HG03039 (cell line): ENCODE results near the gene PIK3R3.
A peak's percentile ranks its signal among the peaks of the same experiment; 100 is the strongest.

Experiments used
- ATAC-seq: cut with Tn5 transposase; IDR thresholded peaks from one replicate; pipeline ENCODE4 v1.9.1; 2021; ENCODE audit warnings: mild to moderate bottlenecking, moderate library complexity; ENCODE audit not compliant: unreplicated experiment

PIK3R3 gene

GRCh38 chr1:46158312-46159281, 26.2 kb upstream of the PIK3R3 start:
- no peak for ATAC-seq

- no peak for ATAC-seq
Measured at GRCh38 chr1:46157916-46158311, 25.5 kb upstream of the PIK3R3 start.

GRCh38 chr1:46153732-46154131, 21.3 kb upstream of the PIK3R3 start:
- ATAC-seq = no peak

- ATAC-seq = no peak
Measured at GRCh38 chr1:46153228-46153627, 20.8 kb upstream of the PIK3R3 start.

- ATAC-seq = no peak
Measured at GRCh38 chr1:46152016-46152415, 19.6 kb upstream of the PIK3R3 start.

GRCh38 chr1:46150085-46150484, 17.7 kb upstream of the PIK3R3 start:
- no peak for ATAC-seq

GRCh38 chr1:46148318-46148717, 15.9 kb upstream of the PIK3R3 start:
- no peak for ATAC-seq

GRCh38 chr1:46137916-46138315, 5.5 kb upstream of the PIK3R3 start:
- ATAC-seq = no peak

GRCh38 chr1:46136711-46137110, 4.3 kb upstream of the PIK3R3 start:
- ATAC-seq = no peak

- no peak for ATAC-seq
Measured at GRCh38 chr1:46134660-46135331, 2.4 kb upstream of the PIK3R3 start.

GRCh38 chr1:46133781-46134350, 1.4 kb upstream of the PIK3R3 start:
- ATAC-seq = no peak

GRCh38 chr1:46133181-46133658, 791 bp upstream of the PIK3R3 start:
- ATAC-seq = peak; percentile 45

GRCh38 chr1:46131712-46132528, 509 bp downstream of the PIK3R3 start:
- no peak for ATAC-seq

- no peak for ATAC-seq
Measured at GRCh38 chr1:46131093-46131492, 1.3 kb downstream of the PIK3R3 start.

- ATAC-seq = no peak
Measured at GRCh38 chr1:46130606-46131005, 1.8 kb downstream of the PIK3R3 start.

GRCh38 chr1:46130121-46130520, 2.3 kb downstream of the PIK3R3 start:
- ATAC-seq = no peak

- ATAC-seq = no peak
Measured at GRCh38 chr1:46128344-46128743, 4.1 kb downstream of the PIK3R3 start.

GRCh38 chr1:46118856-46119255, 13.6 kb downstream of the PIK3R3 start:
- ATAC-seq = no peak

GRCh38 chr1:46117810-46118494, 14.5 kb downstream of the PIK3R3 start:
- ATAC-seq = no peak

GRCh38 chr1:46114925-46115603, 17.4 kb downstream of the PIK3R3 start:
- no peak for ATAC-seq
